A549 (cell line): Measurements from ENCODE around the gene YWHAG. TPM values are rescaled to one million over a fixed set of nuclear protein-coding genes. Genes with fewer than 3 reads are reported as not detected.

Experiments used
- ATAC-seq, 2 experiments: fragments of 200-7000 bp in 1 of 2; fragments of >200 bp in 1 of 2; cut with Nextera tagmentation in 1 of 2; cut with Tn5 transposase in 1 of 2; 3 replicates each; pipeline versions ENCODE4 v1.8.0 to v1.9.1; 2018 to 2020; ENCODE audit warnings: mild to moderate bottlenecking in 1 of 2, moderate library complexity in 1 of 2
- CTCF ChIA-PET: fragments of 300-600 bp; sonication (Branson Sonifier 250); formaldehyde crosslinking; extraction: SDS; loops from one replicate; lab custom pipeline; 2021; ENCODE audit warnings: antibody characterized with exemption, inconsistent platforms; lab: Yijun Ruan, JAX
- POLR2A ChIA-PET: fragments of 350-600 bp; formaldehyde crosslinking; extraction: SDS; loops from one replicate; lab custom pipeline; 2021; ENCODE audit warnings: antibody characterized with exemption, inconsistent platforms; lab: Yijun Ruan, JAX
- DNase-seq, 2 experiments: peaks; one replicate each; pipeline versions ENCODE4 v3.0.0 to v3.0.0-alpha.2; 2011 to 2016; ENCODE audit warnings: low read depth in 1 of 2, low spot score in 1 of 2
- FAIRE-seq: peaks from 2 replicates; lab custom pipeline; 2011; peaks lifted over from hg19 to GRCh38; lab: Jason Lieb, UNC
- H3K27ac ChIP-seq, 2 experiments: fragments of >200 bp; sonication (Bioruptor Twin); formaldehyde crosslinking; 3 replicates each; pipeline ENCODE4 v1.5.1; 2016 to 2017
- H3K4me1 ChIP-seq: fragments of >200 bp; sonication (Bioruptor Twin); formaldehyde crosslinking; 3 replicates; pipeline ENCODE4 v1.6.1; 2016
- H3K4me2 ChIP-seq: fragments of >200 bp; sonication (Bioruptor Twin); formaldehyde crosslinking; 3 replicates; pipeline ENCODE4 v1.6.1; 2016
- H3K4me3 ChIP-seq: fragments of >200 bp; sonication (Bioruptor Twin); formaldehyde crosslinking; 3 replicates; pipeline ENCODE4 v1.5.1; 2016
- H3K9me3 ChIP-seq: fragments of >200 bp; sonication (Bioruptor Twin); formaldehyde crosslinking; 3 replicates; pipeline ENCODE4 v1.6.1; 2016
- CBX2 ChIP-seq: fragments of 200-600 bp; sonication (generic); IDR thresholded peaks from 2 replicates; pipeline ENCODE4 v1.6.1; 2016; ENCODE audit warnings: low read depth, mild to moderate bottlenecking, borderline replicate concordance
- CEBPB ChIP-seq, 2 experiments: fragments of >200 bp in 1 of 2; sonication (Bioruptor Twin) in 1 of 2; formaldehyde crosslinking in 1 of 2; IDR thresholded peaks; 2 replicates each; pipeline ENCODE4 v1.6.1; 2012 to 2016
- EHF ChIP-seq: fragments of 250-450 bp; sonication (Bioruptor Pico); IDR thresholded peaks from 2 replicates; pipeline ENCODE4 v1.5.0; 2020; ENCODE audit warnings: mild to moderate bottlenecking
- EHMT2 ChIP-seq: fragments of 200-600 bp; sonication (generic); IDR thresholded peaks from 2 replicates; pipeline ENCODE4 v1.6.1; 2016; ENCODE audit warnings: antibody characterized with exemption, low read depth, mild to moderate bottlenecking, moderate library complexity
- FOSB ChIP-seq: fragments of 250-450 bp; sonication (Bioruptor Pico); IDR thresholded peaks from 2 replicates; pipeline ENCODE4 v1.5.0; 2020; ENCODE audit warnings: mild to moderate bottlenecking, moderate library complexity
- FOXS1 ChIP-seq: fragments of 250-450 bp; sonication (Bioruptor Pico); IDR thresholded peaks from 2 replicates; pipeline ENCODE4 v1.5.0; 2020; ENCODE audit warnings: mild to moderate bottlenecking, moderate library complexity
- HOXA7 ChIP-seq: fragments of 250-450 bp; sonication (Bioruptor Pico); IDR thresholded peaks from 2 replicates; pipeline ENCODE4 v1.5.0; 2020; ENCODE audit warnings: mild to moderate bottlenecking, moderate library complexity
- HOXB13 ChIP-seq: fragments of 250-450 bp; sonication (Bioruptor Pico); IDR thresholded peaks from 2 replicates; pipeline ENCODE4 v1.5.0; 2020; ENCODE audit warnings: low read depth, mild to moderate bottlenecking, moderate library complexity
- HOXB5 ChIP-seq: fragments of 250-450 bp; sonication (Bioruptor Pico); IDR thresholded peaks from 2 replicates; pipeline ENCODE4 v1.5.0; 2020; ENCODE audit warnings: mild to moderate bottlenecking, moderate library complexity
- KDM1A ChIP-seq: fragments of 200-600 bp; sonication (generic); IDR thresholded peaks from 2 replicates; pipeline ENCODE4 v1.6.1; 2016; ENCODE audit warnings: low read depth, mild to moderate bottlenecking
- MAFK ChIP-seq: fragments of 450-650 bp; IDR thresholded peaks from 2 replicates; pipeline ENCODE4 v1.6.1; 2014; ENCODE audit not compliant: partially characterized antibody
- NPAS2 ChIP-seq: fragments of 250-450 bp; sonication (Bioruptor Pico); IDR thresholded peaks from 2 replicates; pipeline ENCODE4 v1.8.0; 2022; ENCODE audit warnings: mild to moderate bottlenecking, moderate library complexity, borderline replicate concordance
- POLR2AphosphoS2 ChIP-seq: conservative IDR thresholded peaks from 2 replicates; pipeline ENCODE4 v1.6.1; 2012; ENCODE audit warnings: low read length, improper control_type of control experiment, inconsistent platforms
- RARB ChIP-seq: fragments of 250-450 bp; sonication (Bioruptor Pico); IDR thresholded peaks from 2 replicates; pipeline ENCODE4 v1.8.0; 2021; ENCODE audit warnings: mild to moderate bottlenecking, moderate library complexity
- RNF2 ChIP-seq: fragments of 200-600 bp; sonication (generic); IDR thresholded peaks from 2 replicates; pipeline ENCODE4 v1.6.1; 2016; ENCODE audit warnings: low read depth, mild to moderate bottlenecking, antibody characterized with exemption, moderate library complexity, borderline replicate concordance
- SMC3 ChIP-seq: fragments of >200 bp; sonication (Bioruptor Twin); formaldehyde crosslinking; IDR thresholded peaks from 3 replicates; pipeline ENCODE4 v1.6.1; 2018; ENCODE audit warnings: inconsistent platforms
- SREBF2 ChIP-seq: fragments of 450-650 bp; IDR thresholded peaks from 2 replicates; pipeline ENCODE4 v1.6.1; 2014; ENCODE audit warnings: mild to moderate bottlenecking, moderate library complexity
- TFCP2L1 ChIP-seq: fragments of 250-450 bp; sonication (Bioruptor Pico); IDR thresholded peaks from 2 replicates; pipeline ENCODE4 v1.5.0; 2021; ENCODE audit warnings: mild to moderate bottlenecking
- TP53 ChIP-seq: fragments of 250-450 bp; sonication (Bioruptor Pico); IDR thresholded peaks from 2 replicates; pipeline ENCODE4 v1.5.0; 2021; ENCODE audit warnings: mild to moderate bottlenecking, moderate library complexity
- ZC3H11A ChIP-seq: fragments of 450-650 bp; IDR thresholded peaks from 2 replicates; pipeline ENCODE4 v1.6.1; 2014; ENCODE audit warnings: antibody characterized with exemption, mild to moderate bottlenecking
- ZNF302 ChIP-seq: fragments of 250-450 bp; sonication (Bioruptor Pico); IDR thresholded peaks from 2 replicates; pipeline ENCODE4 v1.9.0; 2021; ENCODE audit warnings: inconsistent platforms, mild to moderate bottlenecking, moderate library complexity
- WGBS: methylation state at CpG from one replicate; pipeline ENCODE4 v1.1.6; 2017; ENCODE audit errors: missing lambda C conversion rate; 5-methylcytosine and 5-hydroxymethylcytosine counted together
- polyA plus RNA-seq, 4 experiments: library from polyadenylated mRNA; depleted of rRNA in 3 of 4; stranded (reverse); fragments of >200 nt; fragmentation: RNase III in 1 of 4; extraction: RNeasy Plus Mini Kit Qiagen cat#74134 plus additional on column Dnase treatment in 1 of 4; gene quantifications; 2 replicates in 3 of 4; 3 replicates in 1 of 4; pipeline ENCODE4 v1.2.3, GENCODE V29; 2011 to 2017
- TF ChIP-seq, protein P1 (sequence below): fragments of 450-650 bp; IDR thresholded peaks from 2 replicates; pipeline ENCODE4 v1.6.1; 2014; ENCODE audit warnings: antibody characterized with exemption
- TF ChIP-seq, protein P2 (sequence below): fragments of >200 bp; sonication (Bioruptor Twin); formaldehyde crosslinking; IDR thresholded peaks from 2 replicates; pipeline ENCODE4 v1.6.1; 2016
- TF ChIP-seq, protein P3 (sequence below): fragments of 150-350 bp; IDR thresholded peaks from 2 replicates; pipeline ENCODE4 v1.6.1; 2014; ENCODE audit warnings: low read depth, mild to moderate bottlenecking, low read length

YWHAG gene
- polyA plus RNA-seq, 2 of the 4 experiments (the other 2 are of a cell fraction): 141 to 302 TPM

DNA sequence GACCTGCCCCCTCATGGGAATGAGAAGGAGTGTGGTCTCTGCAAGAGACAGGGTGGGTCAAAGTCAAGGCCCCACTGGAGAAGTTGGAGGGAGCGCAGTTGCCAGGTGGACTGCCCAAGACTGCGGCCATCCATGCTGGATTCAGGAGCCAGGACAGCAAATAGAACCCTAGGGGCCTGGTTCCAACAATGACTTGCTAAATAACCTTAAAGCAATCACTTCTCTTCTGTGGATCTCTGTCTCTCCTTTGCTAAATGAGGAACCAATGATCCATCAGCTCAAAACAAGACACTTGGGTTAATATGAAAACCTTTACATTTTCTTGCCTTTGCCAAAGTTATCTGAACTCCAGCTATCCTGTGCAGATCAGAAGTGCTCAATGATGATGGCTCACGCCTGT, 12.6 kb upstream of the YWHAG start:
- Histone ChIP-seq H3K4me3 (no peak overlapping the region), H3K9me3 (no peaks in the 10 kb centered on the region), H3K27ac (peak overlapping the region; percentile 94 to 96; a peak in 5 of 6 replicates), H3K4me2 (no peak overlapping the region), H3K4me1 (peaks cover 34% of the 10 kb centered on the region)
- ChIA-PET POLR2A (interaction anchor here (4.0 kb wide), 1 partner anchor 12 kb away, joined by 18 read pairs; the partner anchor contains the start of gene YWHAG), CTCF (interaction anchor here (1.0 to 3.2 kb wide), 3 partner anchors 12 to 53 kb away, joined by 3 to 17 read pairs (median 4); partner anchors contain the start of gene YWHAG)
- no peak for DNase-seq
- FAIRE-seq: no peak
- ATAC-seq: no peak
- 98% methylated on average over 3 of the region's 3 CpGs for WGBS
- TF ChIP-seq CBX2 (no peak), POLR2AphosphoS2 (no peak), KDM1A (no peak), HOXB5 (CRISPR knock-in tag) (no peak), HOXA7 (CRISPR knock-in tag) (no peak), RNF2 (no peak), MAFK (no peak), CEBPB (IDR thresholded peaks at IDR 0.05) (no peak), HOXB13 (CRISPR knock-in tag) (no peak), TP53 (CRISPR knock-in tag) (no peak), SREBF2 (no peak), EHF (no peak), FOXS1 (CRISPR knock-in tag) (no peak), NPAS2 (CRISPR knock-in tag) (no peak), ZNF302 (CRISPR knock-in tag) (no peak)
- TF ChIP-seq, protein P1, sequence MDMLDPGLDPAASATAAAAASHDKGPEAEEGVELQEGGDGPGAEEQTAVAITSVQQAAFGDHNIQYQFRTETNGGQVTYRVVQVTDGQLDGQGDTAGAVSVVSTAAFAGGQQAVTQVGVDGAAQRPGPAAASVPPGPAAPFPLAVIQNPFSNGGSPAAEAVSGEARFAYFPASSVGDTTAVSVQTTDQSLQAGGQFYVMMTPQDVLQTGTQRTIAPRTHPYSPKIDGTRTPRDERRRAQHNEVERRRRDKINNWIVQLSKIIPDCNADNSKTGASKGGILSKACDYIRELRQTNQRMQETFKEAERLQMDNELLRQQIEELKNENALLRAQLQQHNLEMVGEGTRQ: no peak
- TF ChIP-seq, protein P2, sequence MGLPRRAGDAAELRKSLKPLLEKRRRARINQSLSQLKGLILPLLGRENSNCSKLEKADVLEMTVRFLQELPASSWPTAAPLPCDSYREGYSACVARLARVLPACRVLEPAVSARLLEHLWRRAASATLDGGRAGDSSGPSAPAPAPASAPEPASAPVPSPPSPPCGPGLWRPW: no peak
- TF ChIP-seq, protein P3, sequence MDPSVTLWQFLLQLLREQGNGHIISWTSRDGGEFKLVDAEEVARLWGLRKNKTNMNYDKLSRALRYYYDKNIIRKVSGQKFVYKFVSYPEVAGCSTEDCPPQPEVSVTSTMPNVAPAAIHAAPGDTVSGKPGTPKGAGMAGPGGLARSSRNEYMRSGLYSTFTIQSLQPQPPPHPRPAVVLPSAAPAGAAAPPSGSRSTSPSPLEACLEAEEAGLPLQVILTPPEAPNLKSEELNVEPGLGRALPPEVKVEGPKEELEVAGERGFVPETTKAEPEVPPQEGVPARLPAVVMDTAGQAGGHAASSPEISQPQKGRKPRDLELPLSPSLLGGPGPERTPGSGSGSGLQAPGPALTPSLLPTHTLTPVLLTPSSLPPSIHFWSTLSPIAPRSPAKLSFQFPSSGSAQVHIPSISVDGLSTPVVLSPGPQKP: no peak

DNA sequence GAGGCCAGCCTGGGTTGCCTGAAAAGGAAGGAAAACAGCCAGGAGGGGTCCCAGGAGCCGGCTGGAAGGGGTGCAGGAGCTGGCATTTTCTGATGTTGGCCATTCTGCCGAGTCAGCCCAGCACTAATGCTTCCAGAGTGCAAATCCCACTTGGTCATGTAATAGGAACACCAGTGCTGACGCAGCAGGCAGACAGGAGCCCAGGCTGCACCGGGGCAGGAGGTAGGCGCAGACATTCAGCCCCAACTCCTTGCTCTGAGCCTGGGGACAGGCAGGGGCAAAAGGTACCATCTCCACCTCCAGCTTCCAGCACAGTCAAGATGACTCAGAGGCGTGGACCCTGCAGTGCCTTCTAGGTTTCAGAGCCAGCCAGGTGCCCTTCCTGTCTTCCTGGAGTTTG, 10.2 kb upstream of the YWHAG start:
- Histone ChIP-seq H3K4me2 (0 out of 3 replicates have a peak overlapping the region, but pooled peaks have one; percentile 25), H3K4me1 (peaks cover 54% of the 10 kb centered on the region), H3K4me3 (no peak overlapping the region), H3K9me3 (no peaks in the 10 kb centered on the region), H3K27ac (peak overlapping the region; percentile 39 to 79)
- peak in 1 of 2 experiments; percentile 33 for DNase-seq
- FAIRE-seq: no peak
- TF ChIP-seq MAFK (peak; percentile 88), EHMT2 (no peak)
- WGBS: 59% methylated on average over 6 of the region's 6 CpGs
- ChIA-PET POLR2A (interaction anchor here (0.7 to 1.0 kb wide), 2 partner anchors 10 to 14 kb away, joined by 3 to 6 read pairs; partner anchors contain the start of gene YWHAG), CTCF (interaction anchor here (3.5 kb wide), 1 partner anchor 9 kb away, joined by 26 read pairs; the partner anchor contains the start of gene YWHAG)
- peak in 1 of 2 experiments; percentile 7; a peak in 2 of 6 replicates for ATAC-seq

DNA sequence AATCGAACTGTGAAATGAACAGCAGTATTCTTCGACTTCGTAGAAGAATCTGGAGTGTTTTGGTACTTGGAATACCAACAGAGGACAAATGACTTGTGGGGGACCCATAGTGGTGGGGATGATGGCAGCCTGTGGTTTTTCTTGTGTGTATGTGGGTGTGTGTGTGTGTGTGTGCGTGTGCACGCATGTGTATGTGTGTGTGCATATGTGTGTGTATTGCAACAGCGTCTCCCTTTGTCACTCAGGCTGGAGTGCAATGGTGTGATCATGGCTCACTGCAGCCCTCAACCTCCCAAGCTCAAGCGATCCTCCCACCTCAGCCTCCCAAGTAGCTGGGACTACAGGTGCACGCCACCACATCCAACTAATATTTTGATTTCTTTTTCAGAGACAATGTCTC, 9.4 kb upstream of the YWHAG start:
- no peaks in the 10 kb centered on the region for H3K9me3 ChIP-seq
- 88% methylated on average over 8 of the region's 8 CpGs for WGBS
- H3K4me3 ChIP-seq: no peak overlapping the region
- CTCF ChIA-PET: interaction anchor here (3.5 kb wide), 1 partner anchor 9 kb away, joined by 26 read pairs; the partner anchor contains the start of gene YWHAG
- FAIRE-seq (no peak), ATAC-seq (no peak)
- H3K4me2 ChIP-seq: no peak overlapping the region
- POLR2A ChIA-PET: no interaction called here
- H3K4me1 ChIP-seq: peaks cover 51% of the 10 kb centered on the region
- TF ChIP-seq TFCP2L1 (CRISPR knock-in tag) (no peak), ZC3H11A (no peak), SREBF2 (no peak), FOSB (no peak), RARB (CRISPR knock-in tag) (no peak), FOXS1 (CRISPR knock-in tag) (no peak), SMC3 (no peak)
- TF ChIP-seq, protein P1: no peak
- TF ChIP-seq, all 56 proteins: peak for 0
- DNase-seq: no peak
- peak overlapping the region in 1 of 2 experiments; percentile 79; a peak in 1 of 6 replicates for H3K27ac ChIP-seq
